Measurements from ENCODE around the gene RAI1. TPM values are rescaled to one million over a fixed set of nuclear protein-coding genes. Genes with fewer than 3 reads are reported as not detected.

Gene RAI1
- total RNA-seq, 2 experiments from 2014 or later, result 17.1 to 49.4 TPM

DNA sequence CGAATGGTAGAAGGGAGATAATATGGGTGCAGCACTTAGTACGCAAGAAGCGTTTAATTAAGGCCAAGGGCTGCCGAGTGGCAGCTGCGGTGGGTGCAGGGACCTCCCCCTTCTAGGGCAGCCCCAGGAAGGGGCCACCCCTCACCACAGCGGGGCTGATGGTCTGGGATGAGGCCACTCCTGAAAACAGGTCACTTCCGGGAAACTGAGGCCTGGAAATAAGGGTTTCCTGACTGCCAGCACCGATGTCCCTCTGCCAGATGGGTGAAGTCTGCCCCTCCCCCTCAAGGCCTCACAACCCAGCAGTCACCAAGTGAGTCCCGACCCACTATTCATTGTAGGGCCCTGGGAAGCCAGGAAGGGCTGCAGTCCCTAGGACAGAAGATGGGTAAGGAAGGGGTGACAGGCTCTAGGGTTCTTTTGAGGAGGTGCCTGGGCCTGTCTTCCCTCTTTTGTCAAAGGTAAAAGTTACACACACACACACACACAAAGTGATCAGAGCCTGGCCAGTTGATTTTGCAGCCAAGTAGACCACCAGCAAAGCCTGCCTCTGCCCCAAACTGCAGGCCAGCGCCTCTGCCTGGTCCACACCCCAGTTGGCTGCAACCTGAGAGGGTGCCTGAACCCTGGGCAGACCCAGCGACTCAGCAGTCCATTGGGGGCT lies 143.0 kb downstream of the RAI1 start:
- Histone ChIP-seq H3K36me3 (ENCODE audit: insufficient read depth, low read length) (peaks cover 46% of the 10 kb centered on the region), H3K79me2 (ENCODE audit: insufficient read depth, low read depth, low read length) (peaks cover 49% of the 10 kb centered on the region), H3K4me3 (ENCODE audit: low read depth, low read length, poor library complexity, severe bottlenecking) (peak overlapping the region; percentile 61), H3K4me2 (ENCODE audit: low read length) (peak overlapping the region; percentile 88), H3K4me1 (ENCODE audit: insufficient read depth, low read length, poor library complexity, severe bottlenecking) (peaks cover 91% of the 10 kb centered on the region), H2AFZ (ENCODE audit: low read length) (peak overlapping the region; percentile 37; the same call in 1 of the 2 replicates), H3K9me2 (ENCODE audit: insufficient read depth, low read length) (no peaks in the 10 kb centered on the region), H4K20me1 (ENCODE audit: insufficient read depth, low read length) (peaks cover 21% of the 10 kb centered on the region; the same call in 1 of the 2 replicates), H3K9me3 (ENCODE audit: low read length) (no peaks in the 10 kb centered on the region), H3K27ac (ENCODE audit: low read depth, low read length, poor library complexity, severe bottlenecking) (peak overlapping the region; percentile 87)
- TF ChIP-seq, protein P1, sequence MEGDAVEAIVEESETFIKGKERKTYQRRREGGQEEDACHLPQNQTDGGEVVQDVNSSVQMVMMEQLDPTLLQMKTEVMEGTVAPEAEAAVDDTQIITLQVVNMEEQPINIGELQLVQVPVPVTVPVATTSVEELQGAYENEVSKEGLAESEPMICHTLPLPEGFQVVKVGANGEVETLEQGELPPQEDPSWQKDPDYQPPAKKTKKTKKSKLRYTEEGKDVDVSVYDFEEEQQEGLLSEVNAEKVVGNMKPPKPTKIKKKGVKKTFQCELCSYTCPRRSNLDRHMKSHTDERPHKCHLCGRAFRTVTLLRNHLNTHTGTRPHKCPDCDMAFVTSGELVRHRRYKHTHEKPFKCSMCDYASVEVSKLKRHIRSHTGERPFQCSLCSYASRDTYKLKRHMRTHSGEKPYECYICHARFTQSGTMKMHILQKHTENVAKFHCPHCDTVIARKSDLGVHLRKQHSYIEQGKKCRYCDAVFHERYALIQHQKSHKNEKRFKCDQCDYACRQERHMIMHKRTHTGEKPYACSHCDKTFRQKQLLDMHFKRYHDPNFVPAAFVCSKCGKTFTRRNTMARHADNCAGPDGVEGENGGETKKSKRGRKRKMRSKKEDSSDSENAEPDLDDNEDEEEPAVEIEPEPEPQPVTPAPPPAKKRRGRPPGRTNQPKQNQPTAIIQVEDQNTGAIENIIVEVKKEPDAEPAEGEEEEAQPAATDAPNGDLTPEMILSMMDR (conservative IDR thresholded peaks at IDR 0.05; ENCODE audit: low read length), result no peak
- TF ChIP-seq EZH2phosphoT487 (IDR thresholded peaks at IDR 0.05; ENCODE audit: borderline replicate concordance, low read depth, low read length), result no peak
- BruUV-seq (replicated peaks), result no TSS peak
- CTCF ChIA-PET (ENCODE audit: unreplicated experiment), result no interaction called here
- intact Hi-C loops (cut with micrococcal nuclease; ENCODE audit: unreplicated experiment), result loop anchor here (5.0 kb wide), 1 partner anchor 213 kb away; the partner anchor contains the start of genes ATPAF2 and GID4
- peak; percentile 28 for DNase-seq (ENCODE audit: low spot score)
- POLR2A ChIA-PET, result no interaction called here

DNA sequence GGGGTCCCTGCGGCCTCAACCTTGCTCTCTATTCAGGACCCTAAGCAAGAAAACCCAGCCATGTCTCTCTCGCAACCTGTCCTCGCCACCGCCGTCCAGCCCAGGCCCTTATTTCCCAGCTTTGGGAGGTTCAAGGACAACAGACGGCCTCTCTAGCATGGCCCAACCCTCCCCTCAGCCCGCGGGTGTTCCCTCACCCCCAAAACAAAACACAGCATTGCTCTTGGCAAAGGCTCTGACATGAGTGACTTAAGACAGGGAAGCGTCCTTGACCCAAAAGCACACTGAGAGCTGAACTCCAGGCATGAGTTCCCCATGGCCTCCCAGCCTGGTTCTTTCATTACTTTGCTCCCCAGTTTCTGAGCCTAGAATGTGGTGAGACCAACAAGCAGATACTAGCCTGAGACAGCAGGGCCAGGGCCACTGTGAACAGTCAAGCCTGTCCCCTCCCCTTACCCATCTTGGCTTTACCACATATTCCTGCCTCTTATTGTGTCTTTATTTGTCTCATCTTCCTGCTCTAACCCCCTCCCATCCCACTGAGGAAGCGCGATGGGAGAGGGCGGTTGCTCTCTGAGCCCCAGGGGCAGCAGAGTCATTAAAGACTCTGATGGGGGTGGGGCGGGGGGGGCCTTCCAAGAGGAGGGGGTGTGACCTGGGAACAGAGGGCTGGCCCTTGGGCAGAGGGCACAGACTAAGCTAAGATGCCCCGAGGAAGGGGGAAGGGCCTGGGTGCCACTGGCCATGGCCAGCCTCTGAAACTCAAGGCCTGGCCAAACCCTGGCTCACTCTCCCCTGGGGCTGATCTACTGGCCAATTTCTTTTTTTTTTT lies 143.7 kb downstream of the RAI1 start:
- no peak for TF ChIP-seq EZH2phosphoT487 (IDR thresholded peaks at IDR 0.05; ENCODE audit: borderline replicate concordance, low read depth, low read length)
- TF ChIP-seq, protein P1 (conservative IDR thresholded peaks at IDR 0.05; ENCODE audit: low read length), result no peak
- no peak for DNase-seq (ENCODE audit: low spot score)
- Histone ChIP-seq H3K9me3 (ENCODE audit: low read length) (no peaks in the 10 kb centered on the region), H3K4me2 (ENCODE audit: low read length) (peak overlapping the region; percentile 88), H3K4me1 (ENCODE audit: insufficient read depth, low read length, poor library complexity, severe bottlenecking) (peaks cover 93% of the 10 kb centered on the region), H4K20me1 (ENCODE audit: insufficient read depth, low read length) (peaks cover 21% of the 10 kb centered on the region; the same call in 1 of the 2 replicates), H3K79me2 (ENCODE audit: insufficient read depth, low read depth, low read length) (peaks cover 50% of the 10 kb centered on the region), H3K27ac (ENCODE audit: low read depth, low read length, poor library complexity, severe bottlenecking) (peak overlapping the region; percentile 87), H3K4me3 (ENCODE audit: low read depth, low read length, poor library complexity, severe bottlenecking) (peak overlapping the region; percentile 61), H3K9me2 (ENCODE audit: insufficient read depth, low read length) (no peaks in the 10 kb centered on the region), H2AFZ (ENCODE audit: low read length) (no peak overlapping the region), H3K36me3 (ENCODE audit: insufficient read depth, low read length) (peaks cover 39% of the 10 kb centered on the region; the same call in 1 of the 2 replicates)
- CTCF ChIA-PET (ENCODE audit: unreplicated experiment), result no interaction called here
- POLR2A ChIA-PET, result interaction anchor here (3.0 kb wide), 1 partner anchor 11 kb away, joined by 10 read pairs; the partner anchor contains the start of gene SREBF1
- BruUV-seq (replicated peaks), result no TSS peak
- intact Hi-C loops (cut with micrococcal nuclease; ENCODE audit: unreplicated experiment), result loop anchor here (5.0 kb wide), 1 partner anchor 212 kb away; the partner anchor contains the start of genes ATPAF2 and GID4

All from OCI-LY7 (cell line).